ENCODE results near the gene TLL2. TPM values are rescaled to one million over a fixed set of nuclear protein-coding genes. Genes with fewer than 3 reads are reported as not detected.
"Not testable (repeated sequence)": the region's sequence is repeated elsewhere in the genome, so short reads cannot be mapped to it uniquely, and the experiment has no call there.

The TLL2 gene
- total RNA-seq, 4 donors from 2014 or later = 0.30 to 0.60 TPM; not detected in 2

DNA sequence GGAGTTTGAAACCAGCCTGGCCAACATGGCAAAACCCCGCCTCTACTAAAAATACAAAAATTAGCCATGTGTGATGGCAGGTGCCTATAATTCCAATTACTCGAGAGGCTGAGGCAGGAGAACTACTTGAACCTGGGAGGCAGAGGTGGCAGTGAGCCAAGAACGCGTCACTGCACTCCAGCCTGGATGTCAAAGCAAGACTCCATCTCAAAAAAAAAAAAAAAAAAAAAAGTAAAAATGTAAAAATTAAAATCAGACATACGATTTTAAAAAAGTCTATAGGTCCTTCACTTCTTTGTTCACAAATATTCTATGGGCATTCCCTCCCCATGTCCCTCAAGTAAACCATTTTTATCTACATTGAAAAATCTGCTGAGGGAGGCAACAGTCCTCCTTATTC lies 34.9 kb upstream of the TLL2 start:
- Histone ChIP-seq H3K9me3 (no peaks in the 10 kb centered on the region), H3K27ac (no peak overlapping the region), H3K4me1 (no peaks in the 10 kb centered on the region), H3K36me3 (peaks cover 61% of the 10 kb centered on the region), H3K27me3 (no peaks in the 10 kb centered on the region), H3K4me3 (no peak overlapping the region)
- 77% methylated on average over 5 of the region's 5 CpGs for WGBS
- TF ChIP-seq, protein P1, sequence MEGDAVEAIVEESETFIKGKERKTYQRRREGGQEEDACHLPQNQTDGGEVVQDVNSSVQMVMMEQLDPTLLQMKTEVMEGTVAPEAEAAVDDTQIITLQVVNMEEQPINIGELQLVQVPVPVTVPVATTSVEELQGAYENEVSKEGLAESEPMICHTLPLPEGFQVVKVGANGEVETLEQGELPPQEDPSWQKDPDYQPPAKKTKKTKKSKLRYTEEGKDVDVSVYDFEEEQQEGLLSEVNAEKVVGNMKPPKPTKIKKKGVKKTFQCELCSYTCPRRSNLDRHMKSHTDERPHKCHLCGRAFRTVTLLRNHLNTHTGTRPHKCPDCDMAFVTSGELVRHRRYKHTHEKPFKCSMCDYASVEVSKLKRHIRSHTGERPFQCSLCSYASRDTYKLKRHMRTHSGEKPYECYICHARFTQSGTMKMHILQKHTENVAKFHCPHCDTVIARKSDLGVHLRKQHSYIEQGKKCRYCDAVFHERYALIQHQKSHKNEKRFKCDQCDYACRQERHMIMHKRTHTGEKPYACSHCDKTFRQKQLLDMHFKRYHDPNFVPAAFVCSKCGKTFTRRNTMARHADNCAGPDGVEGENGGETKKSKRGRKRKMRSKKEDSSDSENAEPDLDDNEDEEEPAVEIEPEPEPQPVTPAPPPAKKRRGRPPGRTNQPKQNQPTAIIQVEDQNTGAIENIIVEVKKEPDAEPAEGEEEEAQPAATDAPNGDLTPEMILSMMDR (IDR thresholded peaks at IDR 0.05) = no peak
- TF ChIP-seq POLR2A (IDR thresholded peaks at IDR 0.05) (no peak), POLR2AphosphoS5 (IDR thresholded peaks at IDR 0.05) (no peak), EP300 (IDR thresholded peaks at IDR 0.05) (no peak)
- no peak for DNase-seq (ENCODE audit: low spot score in 2 of 2)

DNA sequence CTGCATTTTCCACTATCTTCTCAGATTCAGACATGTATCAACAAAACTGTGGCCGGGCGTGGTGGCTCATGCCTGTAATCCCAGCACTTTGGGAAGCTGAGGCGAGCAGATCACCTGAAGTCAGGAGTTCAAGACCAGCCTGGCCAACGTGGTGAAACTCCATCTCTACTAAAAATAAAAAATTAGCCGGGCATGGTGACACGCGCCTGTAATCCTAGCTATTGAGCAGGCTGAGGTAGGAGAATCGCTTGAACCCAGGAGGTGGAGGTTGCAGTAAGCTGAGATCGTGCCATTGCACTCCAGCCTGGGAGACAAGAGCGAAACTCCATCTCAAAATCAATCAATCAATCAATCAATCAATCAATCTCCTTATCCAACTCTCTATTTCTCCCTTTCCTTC lies 31.8 kb upstream of the TLL2 start:
- not testable (repeated sequence) for DNase-seq (ENCODE audit: low spot score in 2 of 2)
- H3K36me3 ChIP-seq = peaks cover 55% of the 10 kb centered on the region
- WGBS = 94% methylated on average over 10 of the region's 10 CpGs

DNA sequence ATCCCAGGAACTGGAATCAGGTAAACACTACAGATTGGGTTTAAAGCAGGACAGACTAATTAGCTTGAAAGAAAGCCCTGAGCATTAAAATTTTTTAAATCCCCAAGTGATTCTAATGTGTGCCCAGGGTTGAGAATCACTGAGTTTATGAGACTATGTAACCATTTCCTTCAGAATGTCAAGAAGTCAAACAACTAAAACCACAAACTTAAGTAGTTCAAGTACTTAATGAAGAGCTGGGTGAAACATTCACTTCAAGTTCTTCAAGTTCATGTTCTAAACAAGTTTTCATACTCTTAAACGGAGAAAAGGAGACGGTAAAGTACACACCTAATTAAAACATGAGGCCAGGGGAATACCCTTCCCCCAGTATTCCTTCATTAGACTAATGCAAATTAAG lies 28.2 kb upstream of the TLL2 start:
- DNase-seq (ENCODE audit: low spot score in 2 of 2) = no peak
- Histone ChIP-seq H3K27me3 (no peaks in the 10 kb centered on the region), H3K27ac (no peak overlapping the region), H3K4me3 (no peak overlapping the region), H3K36me3 (peaks cover 43% of the 10 kb centered on the region), H3K9me3 (no peaks in the 10 kb centered on the region), H3K4me1 (no peaks in the 10 kb centered on the region)
- WGBS = 46% methylated on average over 2 of the region's 2 CpGs
- TF ChIP-seq POLR2AphosphoS5 (IDR thresholded peaks at IDR 0.05) = no peak

More for the DNA sequence above, 31.8 kb upstream of the TLL2 start:
- H3K27me3 ChIP-seq, H3K9me3 ChIP-seq, H3K4me3 ChIP-seq, H3K4me1 ChIP-seq, H3K27ac ChIP-seq: not testable (repeated sequence)

DNA sequence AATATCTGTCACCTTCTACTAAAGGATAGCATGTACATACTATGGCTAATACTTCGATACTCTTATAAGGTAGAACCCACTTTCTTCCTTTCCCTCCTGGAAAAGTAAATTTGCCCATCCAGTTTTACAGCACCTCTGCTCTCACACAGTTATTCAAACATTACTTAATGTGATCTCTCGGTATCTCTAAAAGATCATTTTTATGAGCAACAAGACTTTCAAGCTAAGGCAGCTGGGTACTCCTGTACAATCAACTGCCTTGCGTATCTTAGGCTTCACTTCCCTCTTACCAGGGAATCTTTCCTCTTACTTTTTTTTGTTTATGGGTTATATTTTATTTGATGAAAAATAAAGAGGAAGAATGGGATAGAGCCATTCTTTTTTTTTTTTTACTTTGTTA lies 26.5 kb upstream of the TLL2 start:
- Histone ChIP-seq H3K4me1 (no peaks in the 10 kb centered on the region), H3K27ac (no peak overlapping the region), H3K9me3 (no peaks in the 10 kb centered on the region), H3K4me3 (no peak overlapping the region), H3K27me3 (no peaks in the 10 kb centered on the region), H3K36me3 (peaks cover 31% of the 10 kb centered on the region)
- DNase-seq (ENCODE audit: low spot score in 2 of 2) = no peak
- WGBS = 93% methylated on average over 3 of the region's 3 CpGs
- TF ChIP-seq, protein P1 (IDR thresholded peaks at IDR 0.05) = no peak
- TF ChIP-seq EP300 (IDR thresholded peaks at IDR 0.05) = no peak
- no peak for TF ChIP-seq POLR2A (IDR thresholded peaks at IDR 0.05)
- TF ChIP-seq POLR2AphosphoS5 (IDR thresholded peaks at IDR 0.05) = no peak

DNA sequence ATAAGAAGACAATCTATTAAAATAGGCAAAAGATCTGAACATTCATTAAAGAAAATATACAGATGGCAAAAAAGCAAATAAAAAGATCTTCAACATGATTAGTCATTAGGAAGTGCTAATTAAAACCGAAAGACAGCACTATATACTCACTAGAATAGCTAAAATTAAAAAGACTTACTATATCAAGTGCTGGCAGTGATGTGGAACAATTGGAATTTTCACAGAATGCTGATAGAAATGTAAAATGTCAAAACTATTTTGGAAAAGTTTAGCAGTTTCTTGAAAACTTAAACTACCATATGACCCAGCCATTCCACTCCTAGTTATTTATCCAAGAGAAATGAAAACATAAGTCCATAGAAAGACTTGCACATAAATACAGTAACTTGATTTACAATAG lies 25.0 kb upstream of the TLL2 start:
- no peak overlapping the region for H3K27ac ChIP-seq
- no peaks in the 10 kb centered on the region for H3K4me1 ChIP-seq
- H3K36me3 ChIP-seq = peaks cover 23% of the 10 kb centered on the region
- DNase-seq (ENCODE audit: low spot score in 2 of 2) = no peak
- 100% methylated on average over 1 of the region's 1 CpG for WGBS
- TF ChIP-seq EP300 (IDR thresholded peaks at IDR 0.05) (no peak), POLR2A (IDR thresholded peaks at IDR 0.05) (no peak), POLR2AphosphoS5 (IDR thresholded peaks at IDR 0.05) (no peak)
- TF ChIP-seq, protein P1 (IDR thresholded peaks at IDR 0.05) = no peak
- no peaks in the 10 kb centered on the region for H3K27me3 ChIP-seq
- H3K9me3 ChIP-seq = no peaks in the 10 kb centered on the region
- H3K4me3 ChIP-seq = no peak overlapping the region

DNA sequence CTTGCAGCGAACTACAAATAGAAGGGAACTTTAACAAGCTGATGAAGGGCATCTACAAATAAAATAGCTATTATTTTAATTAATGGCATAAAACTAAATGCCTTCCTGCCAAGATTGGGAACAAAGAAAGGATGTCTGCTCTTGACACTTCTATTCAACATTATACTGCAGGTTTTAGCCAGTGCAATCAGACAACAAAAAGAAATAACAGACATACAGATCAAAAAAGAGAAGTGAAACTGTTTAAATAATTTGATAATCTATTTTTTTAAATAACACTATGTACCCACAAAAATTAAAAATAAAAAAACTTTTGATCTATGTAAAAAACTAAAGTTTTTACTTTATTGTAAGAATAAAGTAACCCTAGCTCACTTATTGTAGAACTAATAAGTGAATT lies 22.4 kb upstream of the TLL2 start:
- H3K27me3 ChIP-seq = no peaks in the 10 kb centered on the region
- DNase-seq (ENCODE audit: low spot score in 2 of 2) = no peak
- no peaks in the 10 kb centered on the region for H3K9me3 ChIP-seq
- no peaks in the 10 kb centered on the region for H3K4me1 ChIP-seq
- H3K4me3 ChIP-seq = no peak overlapping the region
- TF ChIP-seq POLR2A (IDR thresholded peaks at IDR 0.05) = no peak
- TF ChIP-seq, protein P1 (IDR thresholded peaks at IDR 0.05) = no peak
- no peak for TF ChIP-seq EP300 (IDR thresholded peaks at IDR 0.05)
- TF ChIP-seq POLR2AphosphoS5 (IDR thresholded peaks at IDR 0.05) = no peak
- H3K27ac ChIP-seq = no peak overlapping the region
- 88% methylated on average over 1 of the region's 1 CpG for WGBS
- peaks cover 27% of the 10 kb centered on the region for H3K36me3 ChIP-seq
